ENCODE data around the gene C2orf78. TPM values are rescaled to one million over a fixed set of nuclear protein-coding genes. Genes with fewer than 3 reads are reported as not detected.
A peak's percentile ranks its signal among the peaks of the same experiment; 100 is the strongest.

Gene C2orf78
- total and polyA plus RNA-seq, 4 donors: 0.02 TPM; not detected in 3

DNA sequence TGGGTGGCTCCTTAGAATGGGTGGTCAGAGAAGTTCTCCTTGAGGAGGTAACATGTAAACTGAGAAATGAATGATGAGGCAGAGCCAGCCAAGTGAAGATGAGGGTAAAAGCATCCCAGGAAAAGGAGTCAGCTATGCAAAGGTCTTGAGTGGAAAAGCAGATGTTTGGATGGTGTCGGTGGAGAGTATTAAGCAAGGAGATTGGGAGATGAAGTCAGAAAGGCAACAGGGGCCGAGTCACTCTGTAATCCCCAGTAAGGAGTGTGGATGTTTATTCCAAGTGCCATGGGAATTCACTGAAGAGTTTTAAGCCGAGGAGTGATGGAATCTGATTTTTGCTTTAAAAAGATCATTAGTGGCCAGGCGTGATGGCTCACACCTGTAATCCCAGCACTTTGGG is 41.4 kb downstream of the C2orf78 start:
- WGBS: 84% methylated on average over 4 of the region's 4 CpGs
- H3K27ac ChIP-seq (ENCODE audit: low read depth in 1 of 2, low read length in 2 of 2): no peak overlapping the region
- H3K4me1 ChIP-seq (ENCODE audit: control insufficient read depth in 4 of 4, insufficient read depth in 4 of 4, low read length in 3 of 4): peaks cover 4 to 17% (median 16%) of the 10 kb centered on the region in 4 donors
- no peak for DNase-seq (ENCODE audit: low spot score)
- no peak overlapping the region for H3K4me3 ChIP-seq (ENCODE audit: low read depth in 1 of 3, low read length in 3 of 3)
- no peak overlapping the region for H3K9ac ChIP-seq (ENCODE audit: low read depth in 1 of 2, low read length in 2 of 2)
- no peaks in the 10 kb centered on the region for H3K9me3 ChIP-seq (ENCODE audit: control insufficient read depth in 4 of 4, low read length in 3 of 4)
- no peak for TF ChIP-seq RAD21 (IDR thresholded peaks at IDR 0.05)
- no peaks in the 10 kb centered on the region for H3K27me3 ChIP-seq (ENCODE audit: control insufficient read depth in 4 of 4, insufficient read depth in 4 of 4, low read length in 3 of 4)
- no peaks in the 10 kb centered on the region for H3K36me3 ChIP-seq (ENCODE audit: control insufficient read depth in 4 of 4, insufficient read depth in 3 of 4, low read depth in 1 of 4, low read length in 3 of 4)

DNA sequence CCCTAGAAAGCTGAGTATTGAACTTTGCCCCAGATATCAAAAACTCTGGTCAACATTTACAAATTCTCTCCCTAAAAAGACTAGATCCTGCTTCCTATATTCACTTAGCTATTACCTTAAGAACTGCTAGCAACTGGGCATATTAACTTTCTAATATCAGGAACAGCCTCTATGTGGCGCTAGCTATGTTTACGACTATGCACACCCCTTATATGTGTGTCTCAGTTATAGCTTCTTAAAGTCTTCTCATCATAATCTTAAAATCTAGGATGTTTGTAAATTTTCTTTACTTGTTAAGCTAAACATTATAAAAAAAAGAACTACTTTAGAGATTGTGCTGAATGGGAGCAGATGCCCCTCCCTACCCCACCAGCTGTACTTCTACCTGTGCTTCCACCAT is 43.0 kb downstream of the C2orf78 start:
- WGBS: 35% methylated on average over 2 of the region's 2 CpGs
- no peak overlapping the region for H3K27ac ChIP-seq (ENCODE audit: low read depth in 1 of 2, low read length in 2 of 2)
- H3K36me3 ChIP-seq (ENCODE audit: control insufficient read depth in 4 of 4, insufficient read depth in 3 of 4, low read depth in 1 of 4, low read length in 3 of 4): no peaks in the 10 kb centered on the region
- peak; percentile 8 to 25 for TF ChIP-seq RAD21 (IDR thresholded peaks at IDR 0.05)
- TF ChIP-seq JUND (IDR thresholded peaks at IDR 0.05): no peak
- TF ChIP-seq YY1 (IDR thresholded peaks at IDR 0.05): no peak
- TF ChIP-seq REST (IDR thresholded peaks at IDR 0.05): no peak
- H3K27me3 ChIP-seq (ENCODE audit: control insufficient read depth in 4 of 4, insufficient read depth in 4 of 4, low read length in 3 of 4): no peaks in the 10 kb centered on the region
- DNase-seq (ENCODE audit: low spot score): no peak
- H3K9ac ChIP-seq (ENCODE audit: low read depth in 1 of 2, low read length in 2 of 2): no peak overlapping the region
- H3K4me1 ChIP-seq (ENCODE audit: control insufficient read depth in 4 of 4, insufficient read depth in 4 of 4, low read length in 3 of 4): peaks cover 4 to 18% (median 16%) of the 10 kb centered on the region in 4 donors
- H3K4me3 ChIP-seq (ENCODE audit: low read depth in 1 of 3, low read length in 3 of 3): no peak overlapping the region
- H3K9me3 ChIP-seq (ENCODE audit: control insufficient read depth in 4 of 4, low read length in 3 of 4): no peaks in the 10 kb centered on the region

DNA sequence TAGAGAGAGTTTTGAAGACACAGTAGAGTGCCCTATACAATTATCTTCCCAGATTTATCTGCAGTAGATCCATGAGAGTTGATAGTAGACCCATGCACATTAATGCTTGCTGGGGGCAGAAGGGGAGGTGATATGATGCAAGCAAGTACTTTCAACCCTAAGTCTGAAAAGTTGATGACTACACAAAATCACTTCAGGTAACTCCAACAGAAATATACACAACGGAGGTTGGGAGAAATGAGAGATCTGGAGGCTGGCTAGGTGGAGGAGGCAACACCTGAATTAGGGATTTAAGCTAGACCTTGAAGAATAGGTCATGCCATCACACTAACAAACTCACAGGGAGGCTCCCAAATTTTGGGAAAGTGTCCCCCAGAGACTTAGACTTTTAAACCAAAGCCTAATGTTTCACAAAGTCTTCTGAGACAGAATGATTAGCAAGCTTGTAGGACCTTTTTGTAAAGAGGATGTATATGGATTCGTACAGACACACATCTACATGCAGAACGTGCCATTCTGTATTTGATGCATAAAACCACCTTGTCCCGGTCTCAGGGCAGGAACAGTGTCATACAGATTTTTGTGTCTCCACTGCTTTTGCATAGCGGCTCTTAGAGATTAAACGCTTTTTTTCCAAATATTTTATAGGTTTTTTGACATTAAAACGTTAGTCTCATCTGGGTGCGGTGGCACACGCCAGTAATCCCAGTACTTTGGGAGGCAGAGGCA is 43.8 kb downstream of the C2orf78 start:
- no peak for DNase-seq (ENCODE audit: low spot score)
- no peak overlapping the region for H3K27ac ChIP-seq (ENCODE audit: low read depth in 1 of 2, low read length in 2 of 2)
- WGBS: 80% methylated on average over 9 of the region's 9 CpGs
- no peaks in the 10 kb centered on the region for H3K9me3 ChIP-seq (ENCODE audit: control insufficient read depth in 4 of 4, low read length in 3 of 4)
- H3K4me3 ChIP-seq (ENCODE audit: low read depth in 1 of 3, low read length in 3 of 3): peak overlapping the region in 2 of 3 donors; percentile 77 to 99
- H3K9ac ChIP-seq (ENCODE audit: low read depth in 1 of 2, low read length in 2 of 2): no peak overlapping the region
- H3K4me1 ChIP-seq (ENCODE audit: control insufficient read depth in 4 of 4, insufficient read depth in 4 of 4, low read length in 3 of 4): peaks cover 6 to 22% (median 16%) of the 10 kb centered on the region in 4 donors
- no peaks in the 10 kb centered on the region for H3K27me3 ChIP-seq (ENCODE audit: control insufficient read depth in 4 of 4, insufficient read depth in 4 of 4, low read length in 3 of 4)
- peaks cover 0 to 4% (median 2%) of the 10 kb centered on the region in 4 donors for H3K36me3 ChIP-seq (ENCODE audit: control insufficient read depth in 4 of 4, insufficient read depth in 3 of 4, low read depth in 1 of 4, low read length in 3 of 4)
- TF ChIP-seq TAF1 (conservative IDR thresholded peaks at IDR 0.05) (no peak), HNF4A (conservative IDR thresholded peaks at IDR 0.05) (no peak), YY1 (IDR thresholded peaks at IDR 0.05) (no peak), SP1 (IDR thresholded peaks at IDR 0.05) (no peak), ATF3 (IDR thresholded peaks at IDR 0.05) (no peak), RAD21 (IDR thresholded peaks at IDR 0.05) (no peak), RXRA (IDR thresholded peaks at IDR 0.05) (no peak), FOXA1 (IDR thresholded peaks at IDR 0.05) (no peak), HNF4G (IDR thresholded peaks at IDR 0.05) (no peak), REST (IDR thresholded peaks at IDR 0.05) (no peak), GABPA (IDR thresholded peaks at IDR 0.05 in 1 of 2, conservative IDR thresholded peaks at IDR 0.05 in 1 of 2) (no peak)
- TF ChIP-seq, protein P1, sequence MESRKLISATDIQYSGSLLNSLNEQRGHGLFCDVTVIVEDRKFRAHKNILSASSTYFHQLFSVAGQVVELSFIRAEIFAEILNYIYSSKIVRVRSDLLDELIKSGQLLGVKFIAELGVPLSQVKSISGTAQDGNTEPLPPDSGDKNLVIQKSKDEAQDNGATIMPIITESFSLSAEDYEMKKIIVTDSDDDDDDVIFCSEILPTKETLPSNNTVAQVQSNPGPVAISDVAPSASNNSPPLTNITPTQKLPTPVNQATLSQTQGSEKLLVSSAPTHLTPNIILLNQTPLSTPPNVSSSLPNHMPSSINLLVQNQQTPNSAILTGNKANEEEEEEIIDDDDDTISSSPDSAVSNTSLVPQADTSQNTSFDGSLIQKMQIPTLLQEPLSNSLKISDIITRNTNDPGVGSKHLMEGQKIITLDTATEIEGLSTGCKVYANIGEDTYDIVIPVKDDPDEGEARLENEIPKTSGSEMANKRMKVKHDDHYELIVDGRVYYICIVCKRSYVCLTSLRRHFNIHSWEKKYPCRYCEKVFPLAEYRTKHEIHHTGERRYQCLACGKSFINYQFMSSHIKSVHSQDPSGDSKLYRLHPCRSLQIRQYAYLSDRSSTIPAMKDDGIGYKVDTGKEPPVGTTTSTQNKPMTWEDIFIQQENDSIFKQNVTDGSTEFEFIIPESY (IDR thresholded peaks at IDR 0.05): no peak
- TF ChIP-seq, protein P2, sequence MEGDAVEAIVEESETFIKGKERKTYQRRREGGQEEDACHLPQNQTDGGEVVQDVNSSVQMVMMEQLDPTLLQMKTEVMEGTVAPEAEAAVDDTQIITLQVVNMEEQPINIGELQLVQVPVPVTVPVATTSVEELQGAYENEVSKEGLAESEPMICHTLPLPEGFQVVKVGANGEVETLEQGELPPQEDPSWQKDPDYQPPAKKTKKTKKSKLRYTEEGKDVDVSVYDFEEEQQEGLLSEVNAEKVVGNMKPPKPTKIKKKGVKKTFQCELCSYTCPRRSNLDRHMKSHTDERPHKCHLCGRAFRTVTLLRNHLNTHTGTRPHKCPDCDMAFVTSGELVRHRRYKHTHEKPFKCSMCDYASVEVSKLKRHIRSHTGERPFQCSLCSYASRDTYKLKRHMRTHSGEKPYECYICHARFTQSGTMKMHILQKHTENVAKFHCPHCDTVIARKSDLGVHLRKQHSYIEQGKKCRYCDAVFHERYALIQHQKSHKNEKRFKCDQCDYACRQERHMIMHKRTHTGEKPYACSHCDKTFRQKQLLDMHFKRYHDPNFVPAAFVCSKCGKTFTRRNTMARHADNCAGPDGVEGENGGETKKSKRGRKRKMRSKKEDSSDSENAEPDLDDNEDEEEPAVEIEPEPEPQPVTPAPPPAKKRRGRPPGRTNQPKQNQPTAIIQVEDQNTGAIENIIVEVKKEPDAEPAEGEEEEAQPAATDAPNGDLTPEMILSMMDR (IDR thresholded peaks at IDR 0.05; ENCODE audit: low read depth, low read length, missing input control): no peak
- TF ChIP-seq, protein P3, sequence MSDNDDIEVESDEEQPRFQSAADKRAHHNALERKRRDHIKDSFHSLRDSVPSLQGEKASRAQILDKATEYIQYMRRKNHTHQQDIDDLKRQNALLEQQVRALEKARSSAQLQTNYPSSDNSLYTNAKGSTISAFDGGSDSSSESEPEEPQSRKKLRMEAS (IDR thresholded peaks at IDR 0.05): no peak
